Cardiac fibroblast (primary cell): ENCODE results near the gene SAMD8.
A peak's percentile ranks its signal among the peaks of the same experiment; 100 is the strongest.

Experiments
- DNase-seq, 2 donors: peaks; one replicate each; pipeline versions ENCODE4 v3.0.0 to v3.0.0-alpha.2; 2010; ENCODE audit warnings: low read depth in 2 of 2
- H3K4me3 ChIP-seq, 2 donors: replicated peaks in 1 of 2; 1 replicate in 1 of 2; 2 replicates in 1 of 2; pipeline ENCODE4 v1.5.1; 2011; ENCODE audit warnings: low read depth in 2 of 2, low read length in 2 of 2, mild to moderate bottlenecking in 2 of 2, moderate library complexity in 1 of 2
- TF ChIP-seq, protein P1 (sequence below): IDR thresholded peaks from one replicate; pipeline ENCODE4 v1.5.1; 2011; ENCODE audit warnings: low read depth, mild to moderate bottlenecking, low read length, inconsistent platforms

The SAMD8 gene

DNA sequence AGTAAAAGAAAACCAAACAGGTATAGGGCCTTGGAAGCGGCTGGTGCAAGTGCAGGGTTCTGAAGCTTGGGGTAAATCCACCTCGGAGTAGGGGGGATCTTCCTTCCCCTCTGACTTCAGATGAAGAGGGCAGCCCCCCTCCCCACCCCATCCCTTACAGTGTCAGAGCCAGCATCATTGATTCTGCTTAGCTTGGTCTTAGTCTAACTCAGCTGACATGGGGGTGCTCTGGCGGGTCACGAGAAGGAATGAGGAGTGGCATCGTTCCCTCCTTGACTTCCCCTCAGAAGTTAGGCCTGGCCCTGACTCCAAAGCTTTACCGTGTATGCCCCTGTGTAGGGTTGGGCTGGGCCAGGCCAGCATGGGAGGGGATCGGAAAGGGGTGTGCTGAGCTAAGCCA is 44.2 kb upstream of the SAMD8 start:
- no peak for DNase-seq
- TF ChIP-seq, protein P1, sequence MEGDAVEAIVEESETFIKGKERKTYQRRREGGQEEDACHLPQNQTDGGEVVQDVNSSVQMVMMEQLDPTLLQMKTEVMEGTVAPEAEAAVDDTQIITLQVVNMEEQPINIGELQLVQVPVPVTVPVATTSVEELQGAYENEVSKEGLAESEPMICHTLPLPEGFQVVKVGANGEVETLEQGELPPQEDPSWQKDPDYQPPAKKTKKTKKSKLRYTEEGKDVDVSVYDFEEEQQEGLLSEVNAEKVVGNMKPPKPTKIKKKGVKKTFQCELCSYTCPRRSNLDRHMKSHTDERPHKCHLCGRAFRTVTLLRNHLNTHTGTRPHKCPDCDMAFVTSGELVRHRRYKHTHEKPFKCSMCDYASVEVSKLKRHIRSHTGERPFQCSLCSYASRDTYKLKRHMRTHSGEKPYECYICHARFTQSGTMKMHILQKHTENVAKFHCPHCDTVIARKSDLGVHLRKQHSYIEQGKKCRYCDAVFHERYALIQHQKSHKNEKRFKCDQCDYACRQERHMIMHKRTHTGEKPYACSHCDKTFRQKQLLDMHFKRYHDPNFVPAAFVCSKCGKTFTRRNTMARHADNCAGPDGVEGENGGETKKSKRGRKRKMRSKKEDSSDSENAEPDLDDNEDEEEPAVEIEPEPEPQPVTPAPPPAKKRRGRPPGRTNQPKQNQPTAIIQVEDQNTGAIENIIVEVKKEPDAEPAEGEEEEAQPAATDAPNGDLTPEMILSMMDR = no peak
- H3K4me3 ChIP-seq = no peak overlapping the region

DNA sequence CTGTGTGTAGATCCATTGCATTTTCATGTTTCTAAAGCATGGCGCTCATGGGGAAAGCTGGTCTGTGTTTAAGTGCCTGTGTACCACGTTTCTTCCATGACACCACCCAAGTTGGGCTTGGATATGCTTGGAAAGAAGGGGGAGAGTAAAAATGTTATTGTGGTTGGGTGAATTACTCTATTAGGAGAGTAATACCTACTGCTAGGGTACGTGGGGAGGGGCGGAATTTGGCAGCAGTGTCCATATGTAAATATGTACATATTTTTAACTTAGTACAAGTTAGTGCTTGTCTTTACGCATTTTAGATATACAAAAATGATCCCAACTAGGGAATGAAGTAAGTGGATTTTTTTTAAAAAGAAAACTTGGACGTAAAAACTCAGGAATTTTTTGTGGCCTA is 42.9 kb upstream of the SAMD8 start:
- TF ChIP-seq, protein P1 = no peak
- no peak overlapping the region for H3K4me3 ChIP-seq
- no peak for DNase-seq

DNA sequence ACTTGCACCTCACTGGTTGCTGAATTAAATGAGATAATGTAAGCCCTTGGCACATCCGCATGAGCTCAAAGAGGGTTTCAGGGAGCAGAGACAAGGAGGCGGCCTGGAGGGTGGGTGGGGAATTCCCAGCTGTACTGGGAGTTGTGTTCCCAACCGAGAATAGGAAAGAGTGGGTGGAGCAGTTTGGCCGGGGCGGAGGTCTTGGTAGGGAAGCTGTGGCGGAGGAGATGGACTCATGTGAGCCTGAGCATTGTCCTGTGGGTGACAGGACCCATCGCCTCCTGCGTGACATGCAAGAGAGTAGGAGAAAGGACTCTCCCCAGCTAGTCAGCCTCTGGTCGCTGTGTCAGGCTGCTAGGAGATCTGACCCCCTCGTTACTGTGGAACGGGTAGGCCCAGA is 41.0 kb upstream of the SAMD8 start:
- no peak for DNase-seq
- TF ChIP-seq, protein P1 = no peak
- H3K4me3 ChIP-seq = no peak overlapping the region

DNA sequence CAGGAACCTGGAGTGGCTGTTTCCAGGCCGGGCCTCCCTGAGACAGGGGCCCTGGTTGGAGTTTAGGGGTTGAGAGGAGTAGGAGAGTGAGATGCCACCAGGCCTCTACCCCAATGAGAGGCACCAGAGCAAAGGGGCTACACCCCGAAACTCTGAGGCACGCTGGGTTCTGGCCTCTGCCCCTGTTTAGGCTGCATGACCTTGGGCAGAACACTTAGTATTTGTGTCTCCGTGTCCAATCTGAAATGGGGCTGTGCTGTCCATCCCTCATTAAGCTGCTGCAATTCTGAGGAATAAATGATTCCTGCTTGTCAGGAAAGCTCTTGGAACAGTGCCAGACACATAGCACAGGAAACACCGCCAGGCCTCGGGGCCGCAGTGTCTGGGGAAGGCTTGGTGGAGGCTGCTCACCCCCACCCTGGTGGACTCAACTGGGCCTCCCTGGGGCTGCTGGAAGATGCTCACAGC is 40.5 kb upstream of the SAMD8 start:
- TF ChIP-seq, protein P1 = no peak
- peak in 1 of 2 donors; percentile 41 for DNase-seq

DNA sequence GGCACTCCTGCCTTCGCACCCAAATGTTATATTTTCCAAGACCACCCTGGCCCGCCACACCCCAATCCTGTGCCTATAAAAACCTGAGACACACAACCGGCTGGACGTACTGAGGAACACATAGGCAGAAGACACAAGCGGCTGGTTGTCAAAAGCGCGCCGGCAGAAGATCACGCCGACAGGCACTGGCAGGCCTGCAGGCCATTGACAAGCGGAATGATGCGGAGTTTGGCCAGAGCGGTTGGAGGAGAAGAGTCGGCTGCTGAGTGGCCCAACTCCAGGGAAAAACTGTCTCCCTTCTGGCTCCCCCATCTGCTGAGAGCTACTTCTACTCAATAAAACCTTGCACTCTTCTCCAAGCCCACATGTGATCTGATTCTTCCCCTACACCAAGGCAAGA is 39.7 kb upstream of the SAMD8 start:
- TF ChIP-seq, protein P1 = no peak
- DNase-seq = no peak
- no peak overlapping the region for H3K4me3 ChIP-seq

More for the DNA sequence above, 40.5 kb upstream of the SAMD8 start:
- H3K4me3 ChIP-seq = no peak overlapping the region

DNA sequence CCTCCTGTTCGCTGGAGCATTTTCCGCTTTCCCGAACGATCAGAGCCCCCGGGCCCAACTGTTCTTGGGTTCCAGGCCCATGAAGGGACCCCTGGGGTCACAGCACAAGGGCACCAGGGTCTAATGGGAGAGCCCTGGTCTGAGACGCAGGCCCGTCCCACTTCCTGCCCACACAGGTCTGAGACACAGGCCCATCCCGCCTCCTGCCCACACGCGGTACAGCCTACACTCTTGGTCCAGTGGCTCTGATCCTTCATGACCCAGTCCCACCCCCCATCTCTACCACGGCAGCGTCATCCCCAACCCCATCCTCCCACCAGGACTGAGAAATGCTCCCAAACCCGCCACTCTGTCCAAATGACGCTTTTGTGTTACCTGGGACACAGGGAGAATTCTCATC is 38.7 kb upstream of the SAMD8 start:
- TF ChIP-seq, protein P1 = no peak
- H3K4me3 ChIP-seq = no peak overlapping the region
- no peak for DNase-seq

DNA sequence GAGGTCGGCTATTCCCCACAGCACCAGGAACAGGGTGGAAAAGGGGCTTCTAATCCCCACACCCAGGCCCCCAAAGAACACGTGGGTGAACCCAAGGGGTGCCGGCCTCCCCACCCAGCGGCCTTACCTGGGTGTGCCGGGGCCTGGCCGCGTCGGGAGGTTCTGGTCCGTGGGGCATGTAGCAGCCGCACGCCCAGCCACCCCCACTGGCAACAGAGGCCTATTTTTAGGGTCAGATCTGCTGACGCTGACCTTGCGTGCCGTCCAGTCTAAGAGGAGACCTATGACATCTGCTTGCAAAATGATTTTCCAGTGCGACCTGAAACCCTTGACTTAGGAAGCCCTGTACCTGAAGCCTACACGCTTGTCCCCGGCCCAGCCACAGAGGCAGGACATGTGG is 38.0 kb upstream of the SAMD8 start:
- TF ChIP-seq, protein P1 = no peak
- no peak overlapping the region for H3K4me3 ChIP-seq
- no peak for DNase-seq
